Colonic mucosa (tissue), 4 donors: ENCODE data around the gene VAV2. TPM values are rescaled to one million over a fixed set of nuclear protein-coding genes. Genes with fewer than 3 reads are reported as not detected.

ENCODE experiments used
- DNase-seq: peaks from one replicate; pipeline ENCODE4 v3.0.0-alpha.2; 2020
- H3K27ac ChIP-seq: fragments of 200-600 bp; one replicate; pipeline ENCODE4 v1.8.0; 2021
- H3K27me3 ChIP-seq: fragments of 200-600 bp; one replicate; pipeline ENCODE4 v1.8.0; 2021
- H3K36me3 ChIP-seq: fragments of 200-600 bp; one replicate; pipeline ENCODE4 v1.8.0; 2021
- H3K4me1 ChIP-seq: fragments of 200-600 bp; one replicate; pipeline ENCODE4 v1.8.0; 2021; ENCODE audit warnings: mild to moderate bottlenecking
- H3K4me3 ChIP-seq: fragments of 200-600 bp; one replicate; pipeline ENCODE4 v1.8.0; 2021
- H3K9ac ChIP-seq, 2 donors: one replicate each; pipeline ENCODE4 v1.7.0; 2013; ENCODE audit warnings: control low read depth in 2 of 2, low read depth in 2 of 2, low read length in 2 of 2
- H3K9me3 ChIP-seq: fragments of 200-600 bp; one replicate; pipeline ENCODE4 v1.8.0; 2021
- intact Hi-C: fragments of 100-400 bp; cut with DNase I; formaldehyde crosslinking; loops from one replicate; pipeline ENCODE4 v1.14.1; 2022
- total RNA-seq, 2 donors: library from RNA; stranded (reverse); fragmentation: NEBNext Ultra II Directional in 1 of 2; extraction: Animal tissue kit (Norgen Biotek cat#: 25700) in 1 of 2; gene quantifications; one replicate each; pipeline ENCODE4 v1.2.1, GENCODE V29; 2021
- TF ChIP-seq, protein P1 (sequence below): fragments of 200-600 bp; IDR thresholded peaks from one replicate; pipeline ENCODE4 v1.8.0; 2022; ENCODE audit warnings: antibody characterized with exemption, mild to moderate bottlenecking
- donor health status: healthy.
- donor health status: DM: no; HTN: no; CAD: no.
- donor health status: DM: no; HTN: no; CAD: no.

VAV2 gene
- total RNA-seq, 2 donors from 2014 or later = 30.7 to 45.1 TPM

DNA sequence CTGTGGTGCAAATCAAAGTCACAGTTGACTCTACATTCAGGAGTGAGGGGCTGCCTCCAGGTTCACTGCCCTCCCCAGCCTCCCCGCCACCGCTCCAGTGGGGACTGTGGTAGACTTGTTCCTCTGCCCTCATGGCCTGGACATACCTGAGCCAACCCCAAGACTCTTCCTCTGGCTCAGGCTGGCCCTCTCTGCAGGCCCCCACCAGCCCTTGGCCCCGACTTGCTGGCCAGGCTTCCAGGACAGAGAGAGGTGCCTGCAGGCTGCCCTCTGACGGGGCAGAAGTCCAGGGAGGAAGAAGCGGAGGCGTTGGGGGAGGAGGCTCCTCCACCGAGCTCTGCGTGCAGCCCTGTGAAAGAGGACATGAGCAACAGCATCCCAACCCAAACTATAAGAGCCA is 251.2 kb downstream of the VAV2 start:
- DNase-seq = no peak
- Histone ChIP-seq H3K27me3 (no peaks in the 10 kb centered on the region), H3K9ac (no peak overlapping the region), H3K36me3 (no peaks in the 10 kb centered on the region), H3K27ac (no peak overlapping the region), H3K4me3 (no peak overlapping the region), H3K4me1 (peaks cover 6% of the 10 kb centered on the region), H3K9me3 (no peaks in the 10 kb centered on the region)
- intact Hi-C loops = no loop called here
- TF ChIP-seq, protein P1, sequence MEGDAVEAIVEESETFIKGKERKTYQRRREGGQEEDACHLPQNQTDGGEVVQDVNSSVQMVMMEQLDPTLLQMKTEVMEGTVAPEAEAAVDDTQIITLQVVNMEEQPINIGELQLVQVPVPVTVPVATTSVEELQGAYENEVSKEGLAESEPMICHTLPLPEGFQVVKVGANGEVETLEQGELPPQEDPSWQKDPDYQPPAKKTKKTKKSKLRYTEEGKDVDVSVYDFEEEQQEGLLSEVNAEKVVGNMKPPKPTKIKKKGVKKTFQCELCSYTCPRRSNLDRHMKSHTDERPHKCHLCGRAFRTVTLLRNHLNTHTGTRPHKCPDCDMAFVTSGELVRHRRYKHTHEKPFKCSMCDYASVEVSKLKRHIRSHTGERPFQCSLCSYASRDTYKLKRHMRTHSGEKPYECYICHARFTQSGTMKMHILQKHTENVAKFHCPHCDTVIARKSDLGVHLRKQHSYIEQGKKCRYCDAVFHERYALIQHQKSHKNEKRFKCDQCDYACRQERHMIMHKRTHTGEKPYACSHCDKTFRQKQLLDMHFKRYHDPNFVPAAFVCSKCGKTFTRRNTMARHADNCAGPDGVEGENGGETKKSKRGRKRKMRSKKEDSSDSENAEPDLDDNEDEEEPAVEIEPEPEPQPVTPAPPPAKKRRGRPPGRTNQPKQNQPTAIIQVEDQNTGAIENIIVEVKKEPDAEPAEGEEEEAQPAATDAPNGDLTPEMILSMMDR = no peak

GRCh38 chr9:133739408-133740280 is 252.5 kb downstream of the VAV2 start:
- H3K4me3 ChIP-seq = no peak overlapping the region
- intact Hi-C loops = no loop called here
- peaks cover 6% of the 10 kb centered on the region for H3K4me1 ChIP-seq
- DNase-seq = no peak
- H3K27me3 ChIP-seq = no peaks in the 10 kb centered on the region
- H3K9me3 ChIP-seq = no peaks in the 10 kb centered on the region
- no peak overlapping the region for H3K27ac ChIP-seq
- H3K9ac ChIP-seq = no peak overlapping the region
- no peaks in the 10 kb centered on the region for H3K36me3 ChIP-seq
- TF ChIP-seq, protein P1 = no peak

DNA sequence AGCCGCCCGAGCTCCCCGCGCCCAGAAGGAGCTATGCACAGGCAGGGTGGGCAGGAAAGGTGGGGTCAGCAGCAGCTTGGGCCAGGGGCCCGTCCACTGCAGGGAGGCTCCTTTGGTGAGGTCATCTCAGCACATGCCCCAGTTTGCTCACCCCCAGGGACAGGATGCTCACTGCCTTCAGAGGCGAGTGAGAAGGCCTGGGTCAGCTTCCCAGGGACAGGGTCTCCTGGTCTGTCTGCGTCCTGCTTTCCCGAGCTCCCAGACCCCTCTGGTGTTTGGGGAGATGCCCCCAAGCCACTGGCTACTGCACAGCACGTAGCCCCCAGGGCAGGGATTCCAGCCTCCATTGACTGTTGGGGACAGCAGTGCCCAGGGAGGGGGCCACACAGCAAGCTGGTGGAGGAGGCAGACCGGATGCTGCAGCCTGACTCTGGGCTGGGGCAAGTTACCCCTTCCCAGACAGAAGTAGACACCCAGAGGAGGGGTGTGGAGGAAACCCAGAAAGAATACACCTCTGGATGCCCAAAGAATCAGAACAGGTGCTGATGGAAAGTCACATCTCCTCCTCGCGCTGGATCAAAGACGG is 253.4 kb downstream of the VAV2 start:
- DNase-seq = no peak
- Histone ChIP-seq H3K36me3 (no peaks in the 10 kb centered on the region), H3K27ac (no peak overlapping the region), H3K27me3 (no peaks in the 10 kb centered on the region), H3K4me1 (peaks cover 6% of the 10 kb centered on the region), H3K9me3 (no peaks in the 10 kb centered on the region), H3K9ac (no peak overlapping the region), H3K4me3 (peak overlapping the region; percentile 36)
- intact Hi-C loops = no loop called here
- TF ChIP-seq, protein P1 = no peak

GRCh38 chr9:133737774-133738639 is 254.1 kb downstream of the VAV2 start, which contains the start of gene SARDH:
Gene SARDH (minus strand): TSS chr9:133738352. CDS start chr9:133734173, 4,179 bp downstream.
- Histone ChIP-seq H3K4me1 (peaks cover 6% of the 10 kb centered on the region), H3K36me3 (no peaks in the 10 kb centered on the region), H3K4me3 (peak within 1 kb of the TSS; percentile 36), H3K27ac (no peak within 1 kb of the TSS), H3K9ac (peak within 1 kb of the TSS; percentile 29 to 69), H3K9me3 (no peaks in the 10 kb centered on the region), H3K27me3 (no peaks in the 10 kb centered on the region)
- peak; percentile 45 for DNase-seq
- TF ChIP-seq, protein P1 = no peak
- intact Hi-C loops = no loop called here

GRCh38 chr9:133737071-133737773 is 254.9 kb downstream of the VAV2 start:
- no peak for DNase-seq
- intact Hi-C loops = no loop called here
- no peaks in the 10 kb centered on the region for H3K36me3 ChIP-seq
- H3K9me3 ChIP-seq = no peaks in the 10 kb centered on the region
- no peak overlapping the region for H3K27ac ChIP-seq
- peaks cover 6% of the 10 kb centered on the region for H3K4me1 ChIP-seq
- no peak overlapping the region for H3K4me3 ChIP-seq
- H3K9ac ChIP-seq = peak overlapping the region in 1 of 2 donors; percentile 69
- TF ChIP-seq, protein P1 = no peak
- H3K27me3 ChIP-seq = no peaks in the 10 kb centered on the region
